A673 (cell line): ENCODE results near the gene OR5M10. TPM values are rescaled to one million over a fixed set of nuclear protein-coding genes. Genes with fewer than 3 reads are reported as not detected.
"Not testable (repeated sequence)": the region's sequence is repeated elsewhere in the genome, so short reads cannot be mapped to it uniquely, and the experiment has no call there.

ENCODE experiments used
- BruUV-seq: library from RNA; stranded (reverse); fragments of 400-500 nt; replicated peaks from 2 replicates; lab custom pipeline; 2021; lab: Mats Ljungman, UMichigan
- CTCF ChIA-PET: fragments of 300-600 bp; sonication (Branson Sonifier 250); formaldehyde crosslinking; loops from one replicate; lab custom pipeline; 2022; ENCODE audit warnings: antibody characterized with exemption; lab: Charles Lee
- POLR2A ChIA-PET: fragments of 300-600 bp; sonication (Branson Sonifier 250); formaldehyde crosslinking; loops from one replicate; lab custom pipeline; 2022; ENCODE audit warnings: antibody characterized with exemption; ENCODE audit not compliant: low non-redundant PET; lab: Charles Lee
- DNase-seq: peaks from one replicate; pipeline ENCODE4 v3.0.0-alpha.2; 2015; ENCODE audit warnings: low spot score
- H3K27ac ChIP-seq: fragments of 200-600 bp; sonication (generic); 2 replicates; pipeline ENCODE4 v1.5.1; 2016; ENCODE audit warnings: mixed run types, low read depth, mild to moderate bottlenecking, mixed read lengths, antibody characterized with exemption, low read length; ENCODE audit not compliant: poor library complexity, severe bottlenecking
- H3K27me3 ChIP-seq: fragments of 200-600 bp; sonication (generic); replicated peaks from 2 replicates; pipeline ENCODE4 v1.6.1; 2017; ENCODE audit warnings: mixed run types, low read depth, mild to moderate bottlenecking, mixed read lengths, antibody characterized with exemption, low read length; ENCODE audit not compliant: insufficient read depth, poor library complexity
- H3K36me3 ChIP-seq: fragments of 200-600 bp; sonication (generic); 2 replicates; pipeline ENCODE4 v1.6.1; 2016; ENCODE audit warnings: mixed run types, mild to moderate bottlenecking, mixed read lengths, antibody characterized with exemption, low read length; ENCODE audit not compliant: insufficient read depth, poor library complexity, severe bottlenecking
- H3K4me1 ChIP-seq: fragments of 200-600 bp; sonication (generic); 2 replicates; pipeline ENCODE4 v1.6.1; 2017; ENCODE audit warnings: mixed run types, mild to moderate bottlenecking, mixed read lengths, antibody characterized with exemption, low read length; ENCODE audit not compliant: insufficient read depth, poor library complexity, severe bottlenecking
- H3K4me3 ChIP-seq: fragments of 200-600 bp; sonication (generic); 2 replicates; pipeline ENCODE4 v1.5.1; 2016; ENCODE audit warnings: low read depth, mixed run types, mild to moderate bottlenecking, mixed read lengths, low read length; ENCODE audit not compliant: poor library complexity, severe bottlenecking
- H3K9me3 ChIP-seq: fragments of 200-600 bp; sonication (generic); 2 replicates; pipeline ENCODE4 v1.6.1; 2016; ENCODE audit warnings: mixed run types, low read depth, mild to moderate bottlenecking, mixed read lengths, antibody characterized with exemption, low read length; ENCODE audit not compliant: poor library complexity, severe bottlenecking
- EZH2 ChIP-seq: fragments of 200-600 bp; sonication (generic); IDR thresholded peaks from 2 replicates; pipeline ENCODE4 v1.6.1; 2017; ENCODE audit warnings: borderline replicate concordance, low read depth, mild to moderate bottlenecking, mixed read lengths, antibody characterized with exemption, low read length; ENCODE audit not compliant: poor library complexity, severe bottlenecking
- intact Hi-C: fragments of 100-400 bp; cut with micrococcal nuclease; formaldehyde crosslinking; loops from one replicate; pipeline ENCODE4 v1.10.0; 2022; ENCODE audit not compliant: unreplicated experiment
- total RNA-seq: library from RNA; stranded (reverse); gene quantifications from 2 replicates; pipeline ENCODE4 v1.2.3, GENCODE V29; 2021
- TF ChIP-seq, protein P1 (sequence below): fragments of 300-800, 200-600 bp; sonication (generic); conservative IDR thresholded peaks from 2 replicates; pipeline ENCODE4 v1.5.1; 2017; ENCODE audit warnings: low read depth, mild to moderate bottlenecking, antibody characterized with exemption, low read length, moderate library complexity, mixed read lengths

The OR5M10 gene
- total RNA-seq, 1 experiment from 2014 or later, result not detected

DNA sequence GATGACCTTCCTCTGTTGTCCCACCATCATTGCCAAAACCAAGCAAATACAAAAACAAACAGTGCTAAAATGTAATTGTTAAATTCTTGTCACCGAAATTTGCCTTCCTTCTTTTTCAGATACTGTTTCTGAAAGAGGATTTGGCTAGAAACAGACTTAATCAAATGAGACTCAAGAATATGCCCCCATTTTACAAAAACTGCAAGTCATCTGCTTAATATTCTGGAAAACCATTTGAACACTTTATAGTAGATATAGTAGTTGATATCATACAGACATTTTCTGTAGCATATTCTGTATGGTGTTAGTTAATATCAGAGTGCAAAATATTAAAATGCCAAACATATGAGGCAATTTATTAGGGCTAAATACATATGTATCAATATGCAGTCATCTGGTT lies 33.7 kb upstream of the OR5M10 start:
- no peak for DNase-seq
- Histone ChIP-seq H3K4me3 (no peak overlapping the region), H3K36me3 (no peaks in the 10 kb centered on the region), H3K9me3 (no peaks in the 10 kb centered on the region), H3K27ac (no peak overlapping the region), H3K27me3 (no peaks in the 10 kb centered on the region), H3K4me1 (no peaks in the 10 kb centered on the region)
- no peak for TF ChIP-seq EZH2
- TF ChIP-seq, protein P1, sequence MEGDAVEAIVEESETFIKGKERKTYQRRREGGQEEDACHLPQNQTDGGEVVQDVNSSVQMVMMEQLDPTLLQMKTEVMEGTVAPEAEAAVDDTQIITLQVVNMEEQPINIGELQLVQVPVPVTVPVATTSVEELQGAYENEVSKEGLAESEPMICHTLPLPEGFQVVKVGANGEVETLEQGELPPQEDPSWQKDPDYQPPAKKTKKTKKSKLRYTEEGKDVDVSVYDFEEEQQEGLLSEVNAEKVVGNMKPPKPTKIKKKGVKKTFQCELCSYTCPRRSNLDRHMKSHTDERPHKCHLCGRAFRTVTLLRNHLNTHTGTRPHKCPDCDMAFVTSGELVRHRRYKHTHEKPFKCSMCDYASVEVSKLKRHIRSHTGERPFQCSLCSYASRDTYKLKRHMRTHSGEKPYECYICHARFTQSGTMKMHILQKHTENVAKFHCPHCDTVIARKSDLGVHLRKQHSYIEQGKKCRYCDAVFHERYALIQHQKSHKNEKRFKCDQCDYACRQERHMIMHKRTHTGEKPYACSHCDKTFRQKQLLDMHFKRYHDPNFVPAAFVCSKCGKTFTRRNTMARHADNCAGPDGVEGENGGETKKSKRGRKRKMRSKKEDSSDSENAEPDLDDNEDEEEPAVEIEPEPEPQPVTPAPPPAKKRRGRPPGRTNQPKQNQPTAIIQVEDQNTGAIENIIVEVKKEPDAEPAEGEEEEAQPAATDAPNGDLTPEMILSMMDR, result no peak
- ChIA-PET CTCF (no interaction called here), POLR2A (no interaction called here)
- intact Hi-C loops, result no loop called here
- no TSS peak for BruUV-seq

DNA sequence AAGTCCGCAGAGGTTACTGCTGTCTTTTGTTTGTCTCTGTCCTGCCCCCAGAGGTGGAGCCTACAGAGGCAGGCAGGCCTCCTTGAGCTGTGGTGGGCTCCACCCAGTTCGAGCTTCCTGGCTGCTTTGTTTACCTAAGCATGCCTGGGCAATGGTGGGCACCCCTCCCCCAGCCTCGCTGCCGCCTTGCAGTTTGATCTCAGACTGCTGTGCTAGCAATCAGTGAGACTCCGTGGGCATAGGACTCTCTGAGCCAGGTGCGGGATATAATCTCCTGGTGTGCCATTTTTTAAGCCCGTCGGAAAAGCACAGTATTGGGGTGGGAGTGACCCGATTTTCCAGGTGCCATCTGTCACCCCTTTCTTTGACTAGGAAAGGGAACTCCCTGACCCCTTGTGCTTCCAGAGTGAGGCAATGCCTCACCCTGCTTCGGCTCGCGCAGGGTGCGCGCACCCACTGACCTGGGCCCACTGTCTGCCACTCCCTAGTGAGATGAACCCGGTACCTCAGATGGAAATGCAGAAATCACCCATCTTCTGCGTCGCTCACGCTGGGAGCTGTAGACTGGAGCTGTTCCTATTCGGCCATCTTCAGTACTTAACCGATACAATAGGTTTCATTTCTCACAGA lies 14.7 kb upstream of the OR5M10 start:
- POLR2A ChIA-PET, BruUV-seq, H3K9me3 ChIP-seq, intact Hi-C loops, H3K27ac ChIP-seq, H3K4me3 ChIP-seq, DNase-seq, H3K27me3 ChIP-seq, CTCF ChIA-PET, H3K4me1 ChIP-seq, H3K36me3 ChIP-seq: not testable (repeated sequence)

DNA sequence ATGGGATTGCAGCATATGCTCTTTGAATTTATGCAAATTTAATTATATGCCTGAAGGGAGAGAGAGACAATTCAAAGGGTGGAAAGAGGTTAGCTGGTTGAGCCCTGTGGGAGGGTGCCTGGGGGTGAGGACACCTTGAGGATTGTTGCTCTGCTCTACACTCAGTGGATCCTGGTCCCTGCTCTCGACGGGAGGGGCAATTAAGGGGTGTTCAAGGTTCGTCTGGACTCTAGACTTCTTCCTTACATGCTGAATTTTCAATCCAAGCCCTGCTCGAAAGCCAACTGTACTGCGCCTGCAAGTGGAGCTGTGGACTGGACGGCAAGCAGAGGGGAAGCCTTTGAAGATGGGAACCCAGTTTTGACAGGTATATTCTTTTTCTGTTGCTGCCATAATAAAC lies 18.9 kb downstream of the OR5M10 start:
- POLR2A ChIA-PET, result no interaction called here
- no peaks in the 10 kb centered on the region for H3K4me1 ChIP-seq
- intact Hi-C loops, result no loop called here
- no peak for TF ChIP-seq EZH2
- TF ChIP-seq, protein P1, result no peak
- no peak overlapping the region for H3K4me3 ChIP-seq
- no peaks in the 10 kb centered on the region for H3K36me3 ChIP-seq
- H3K27me3 ChIP-seq, result no peaks in the 10 kb centered on the region
- CTCF ChIA-PET, result no interaction called here
- no peak for DNase-seq
- no peak overlapping the region for H3K27ac ChIP-seq
- no peaks in the 10 kb centered on the region for H3K9me3 ChIP-seq
- no TSS peak for BruUV-seq

DNA sequence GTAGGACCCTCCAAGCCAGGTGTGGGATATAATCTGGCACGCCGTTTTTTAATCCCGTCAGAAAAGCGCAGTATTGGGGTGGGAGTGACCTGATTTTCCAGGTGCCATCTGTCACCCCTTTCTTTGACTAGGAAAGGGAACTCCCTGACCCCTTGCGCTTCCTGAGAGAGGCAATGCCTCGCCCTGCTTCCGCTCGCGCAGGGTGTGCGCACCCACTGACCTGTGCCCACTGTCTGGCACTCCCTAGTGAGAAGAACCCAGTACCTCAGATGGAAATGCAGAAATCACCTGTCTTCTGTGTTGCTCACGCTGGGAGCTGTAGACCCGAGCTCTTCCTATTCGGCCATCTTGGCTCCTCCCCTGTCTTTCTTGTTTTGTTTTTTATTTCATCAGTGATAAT lies 22.8 kb downstream of the OR5M10 start:
- intact Hi-C loops, CTCF ChIA-PET, H3K4me3 ChIP-seq, H3K4me1 ChIP-seq, H3K9me3 ChIP-seq, H3K36me3 ChIP-seq, POLR2A ChIA-PET, BruUV-seq, H3K27me3 ChIP-seq, DNase-seq, H3K27ac ChIP-seq: not testable (repeated sequence)
